Activated T-cell treated with anti-CD3 and anti-CD28 coated beads, Interleukin-2, amount 50 U/mL, for 4 hours (primary cell): ENCODE measurements around the gene PVALEF. TPM values are rescaled to one million over a fixed set of nuclear protein-coding genes. Genes with fewer than 3 reads are reported as not detected.

Experiments used
- ATAC-seq, 2 donors: fragments of 200-7000 bp; cut with Tn5 transposase; one replicate each; pipeline ENCODE4 v1.10.0; 2021
- DNase-seq: peaks from one replicate; pipeline ENCODE4 v3.0.0-alpha.2; 2020
- H3K27me3 Mint-ChIP-seq: one replicate; pipeline ENCODE4 v1.8.0; 2021; ENCODE audit warnings: low read depth, mixed read lengths
- H3K36me3 Mint-ChIP-seq: one replicate; pipeline ENCODE4 v1.8.0; 2022; ENCODE audit warnings: mixed read lengths; ENCODE audit not compliant: insufficient read depth
- H3K4me1 Mint-ChIP-seq: one replicate; pipeline ENCODE4 v1.8.0; 2021; ENCODE audit warnings: low read depth, mixed read lengths
- H3K4me3 Mint-ChIP-seq: one replicate; pipeline ENCODE4 v1.8.0; 2021; ENCODE audit warnings: mild to moderate bottlenecking, moderate library complexity, mixed read lengths
- H3K9me3 Mint-ChIP-seq: one replicate; pipeline ENCODE4 v1.8.0; 2021; ENCODE audit warnings: mixed read lengths
- total RNA-seq, 3 donors: library from RNA; stranded (reverse); gene quantifications; one replicate each; pipeline ENCODE4 v1.2.1, GENCODE V29; 2021

The PVALEF gene
- total RNA-seq, 3 donors from 2014 or later: not detected

GRCh38 chr17:81171941-81172340 is 6.6 kb downstream of the PVALEF start:
- Mint-ChIP-seq H3K4me3 (no peak overlapping the region), H3K4me1 (peaks cover 2% of the 10 kb centered on the region), H3K27me3 (peaks cover 7% of the 10 kb centered on the region), H3K9me3 (no peaks in the 10 kb centered on the region), H3K36me3 (no peaks in the 10 kb centered on the region)
- ATAC-seq (no peak), DNase-seq (no peak)

- no peaks in the 10 kb centered on the region for H3K36me3 Mint-ChIP-seq
- no peaks in the 10 kb centered on the region for H3K9me3 Mint-ChIP-seq
- no peaks in the 10 kb centered on the region for H3K27me3 Mint-ChIP-seq
- no peaks in the 10 kb centered on the region for H3K4me1 Mint-ChIP-seq
- no peak overlapping the region for H3K4me3 Mint-ChIP-seq
- no peak for DNase-seq
- ATAC-seq: no peak
Measured at GRCh38 chr17:81173052-81173761, 7.9 kb downstream of the PVALEF start.

- Mint-ChIP-seq H3K4me1 (no peaks in the 10 kb centered on the region), H3K4me3 (no peak overlapping the region)
Measured at GRCh38 chr17:81173762-81174155, 8.5 kb downstream of the PVALEF start.

GRCh38 chr17:81176666-81177065 is 11.4 kb downstream of the PVALEF start:
- no peaks in the 10 kb centered on the region for H3K4me1 Mint-ChIP-seq
- no peak overlapping the region for H3K4me3 Mint-ChIP-seq
- DNase-seq (no peak), ATAC-seq (no peak)
- H3K36me3 Mint-ChIP-seq: no peaks in the 10 kb centered on the region
- H3K27me3 Mint-ChIP-seq: no peaks in the 10 kb centered on the region
- no peaks in the 10 kb centered on the region for H3K9me3 Mint-ChIP-seq

More at GRCh38 chr17:81173762-81174155, 8.5 kb downstream of the PVALEF start:
- H3K27me3 Mint-ChIP-seq: no peaks in the 10 kb centered on the region
- ATAC-seq (no peak), DNase-seq (no peak)
- H3K36me3 Mint-ChIP-seq: no peaks in the 10 kb centered on the region
- no peaks in the 10 kb centered on the region for H3K9me3 Mint-ChIP-seq

GRCh38 chr17:81178136-81179091 is 13.1 kb downstream of the PVALEF start:
- ATAC-seq (no peak), DNase-seq (no peak)
- H3K4me1 Mint-ChIP-seq: no peaks in the 10 kb centered on the region
- no peaks in the 10 kb centered on the region for H3K36me3 Mint-ChIP-seq
- no peaks in the 10 kb centered on the region for H3K27me3 Mint-ChIP-seq
- H3K4me3 Mint-ChIP-seq: no peak overlapping the region
- H3K9me3 Mint-ChIP-seq: no peaks in the 10 kb centered on the region

- no peak for ATAC-seq
- Mint-ChIP-seq H3K4me3 (no peak overlapping the region), H3K9me3 (no peaks in the 10 kb centered on the region), H3K27me3 (peaks cover 1% of the 10 kb centered on the region), H3K36me3 (no peaks in the 10 kb centered on the region), H3K4me1 (no peaks in the 10 kb centered on the region)
- DNase-seq: no peak
Measured at GRCh38 chr17:81179220-81179619, 13.9 kb downstream of the PVALEF start.

- H3K27me3 Mint-ChIP-seq: peaks cover 4% of the 10 kb centered on the region
Measured at GRCh38 chr17:81179861-81180260, 14.6 kb downstream of the PVALEF start.

GRCh38 chr17:81180836-81181810 is 15.8 kb downstream of the PVALEF start:
- no peaks in the 10 kb centered on the region for H3K4me1 Mint-ChIP-seq
- ATAC-seq: no peak
- DNase-seq: no peak
- H3K9me3 Mint-ChIP-seq: no peaks in the 10 kb centered on the region
- H3K4me3 Mint-ChIP-seq: no peak overlapping the region
- H3K36me3 Mint-ChIP-seq: no peaks in the 10 kb centered on the region
- H3K27me3 Mint-ChIP-seq: peaks cover 4% of the 10 kb centered on the region

More at GRCh38 chr17:81179861-81180260, 14.6 kb downstream of the PVALEF start:
- no peak overlapping the region for H3K4me3 Mint-ChIP-seq
- ATAC-seq (no peak), DNase-seq (no peak)
- H3K36me3 Mint-ChIP-seq: no peaks in the 10 kb centered on the region
- no peaks in the 10 kb centered on the region for H3K4me1 Mint-ChIP-seq
- H3K9me3 Mint-ChIP-seq: no peaks in the 10 kb centered on the region

GRCh38 chr17:81181811-81182185 is 16.5 kb downstream of the PVALEF start:
- Mint-ChIP-seq H3K4me3 (no peak overlapping the region), H3K36me3 (no peaks in the 10 kb centered on the region), H3K4me1 (no peaks in the 10 kb centered on the region), H3K9me3 (no peaks in the 10 kb centered on the region), H3K27me3 (peaks cover 4% of the 10 kb centered on the region)
- DNase-seq (no peak), ATAC-seq (no peak)

- peaks cover 4% of the 10 kb centered on the region for H3K27me3 Mint-ChIP-seq
- no peaks in the 10 kb centered on the region for H3K9me3 Mint-ChIP-seq
- ATAC-seq (no peak), DNase-seq (no peak)
- no peaks in the 10 kb centered on the region for H3K36me3 Mint-ChIP-seq
- H3K4me3 Mint-ChIP-seq: no peak overlapping the region
- no peaks in the 10 kb centered on the region for H3K4me1 Mint-ChIP-seq
Measured at GRCh38 chr17:81182596-81182995, 17.3 kb downstream of the PVALEF start.

- no peak for DNase-seq
- Mint-ChIP-seq H3K27me3 (peaks cover 4% of the 10 kb centered on the region), H3K4me3 (no peak overlapping the region), H3K36me3 (no peaks in the 10 kb centered on the region), H3K9me3 (no peaks in the 10 kb centered on the region), H3K4me1 (no peaks in the 10 kb centered on the region)
- ATAC-seq: no peak
Measured at GRCh38 chr17:81183316-81183715, 18.0 kb downstream of the PVALEF start.

- Mint-ChIP-seq H3K4me1 (no peaks in the 10 kb centered on the region), H3K27me3 (peaks cover 4% of the 10 kb centered on the region), H3K36me3 (no peaks in the 10 kb centered on the region), H3K9me3 (no peaks in the 10 kb centered on the region), H3K4me3 (no peak overlapping the region)
- no peak for ATAC-seq
- DNase-seq: no peak
Measured at GRCh38 chr17:81183807-81184206, 18.5 kb downstream of the PVALEF start.

GRCh38 chr17:81184555-81184954 is 19.2 kb downstream of the PVALEF start:
- H3K4me3 Mint-ChIP-seq: no peak overlapping the region
- H3K4me1 Mint-ChIP-seq: no peaks in the 10 kb centered on the region
- no peaks in the 10 kb centered on the region for H3K9me3 Mint-ChIP-seq
- ATAC-seq: no peak
- peaks cover 4% of the 10 kb centered on the region for H3K27me3 Mint-ChIP-seq
- no peak for DNase-seq
- H3K36me3 Mint-ChIP-seq: no peaks in the 10 kb centered on the region

- ATAC-seq: no peak
- no peaks in the 10 kb centered on the region for H3K4me1 Mint-ChIP-seq
Measured at GRCh38 chr17:81186203-81186602, 20.9 kb downstream of the PVALEF start.

More at GRCh38 chr17:81186203-81186602, 20.9 kb downstream of the PVALEF start:
- no peak for DNase-seq
- Mint-ChIP-seq H3K9me3 (no peaks in the 10 kb centered on the region), H3K36me3 (no peaks in the 10 kb centered on the region), H3K27me3 (peaks cover 4% of the 10 kb centered on the region), H3K4me3 (no peak overlapping the region)
